ENCODE results near the gene COL4A4. TPM values are rescaled to one million over a fixed set of nuclear protein-coding genes. Genes with fewer than 3 reads are reported as not detected.

The COL4A4 gene
- total RNA-seq, 1 donor = 0.36 TPM

GRCh38 chr2:227052879-227053278, 111.1 kb downstream of the COL4A4 start:
- Histone ChIP-seq H2AFZ (ENCODE audit: low read length) (no peak overlapping the region), H3K4me3 (ENCODE audit: insufficient read depth, low read length) (no peak overlapping the region), H3K4me1 (ENCODE audit: insufficient read depth, low read length) (no peaks in the 10 kb centered on the region), H3K36me3 (ENCODE audit: insufficient read depth, low read length) (no peaks in the 10 kb centered on the region), H3K79me2 (ENCODE audit: insufficient read depth, low read length) (no peaks in the 10 kb centered on the region), H3K27me3 (ENCODE audit: insufficient read depth, low read length) (no peaks in the 10 kb centered on the region), H3K4me2 (ENCODE audit: insufficient read depth, low read length) (no peak overlapping the region), H3K9me3 (ENCODE audit: low read depth, low read length) (no peaks in the 10 kb centered on the region), H4K20me1 (ENCODE audit: insufficient read depth, low read length) (no peaks in the 10 kb centered on the region), H3K27ac (ENCODE audit: low read depth, low read length) (no peak overlapping the region)
- no peak for DNase-seq (ENCODE audit: insufficient read length, low spot score, missing footprints)
- TF ChIP-seq CTCF (IDR thresholded peaks at IDR 0.05; ENCODE audit: extremely low read depth, low read depth, low read length) = no peak

GRCh38 chr2:227043981-227044380, 120.0 kb downstream of the COL4A4 start:
- peaks cover 2% of the 10 kb centered on the region for H3K27me3 ChIP-seq (ENCODE audit: insufficient read depth, low read length)
- TF ChIP-seq CTCF (IDR thresholded peaks at IDR 0.05; ENCODE audit: extremely low read depth, low read depth, low read length) = no peak
- H3K4me3 ChIP-seq (ENCODE audit: insufficient read depth, low read length) = no peak overlapping the region
- H2AFZ ChIP-seq (ENCODE audit: low read length) = no peak overlapping the region
- no peak for DNase-seq (ENCODE audit: insufficient read length, low spot score, missing footprints)
- H3K36me3 ChIP-seq (ENCODE audit: insufficient read depth, low read length) = no peaks in the 10 kb centered on the region
- no peaks in the 10 kb centered on the region for H3K79me2 ChIP-seq (ENCODE audit: insufficient read depth, low read length)
- no peaks in the 10 kb centered on the region for H4K20me1 ChIP-seq (ENCODE audit: insufficient read depth, low read length)
- no peak overlapping the region for H3K27ac ChIP-seq (ENCODE audit: low read depth, low read length)
- H3K4me2 ChIP-seq (ENCODE audit: insufficient read depth, low read length) = no peak overlapping the region
- H3K4me1 ChIP-seq (ENCODE audit: insufficient read depth, low read length) = no peaks in the 10 kb centered on the region
- H3K9me3 ChIP-seq (ENCODE audit: low read depth, low read length) = no peaks in the 10 kb centered on the region

- Histone ChIP-seq H3K4me2 (ENCODE audit: insufficient read depth, low read length) (no peak overlapping the region), H3K36me3 (ENCODE audit: insufficient read depth, low read length) (no peaks in the 10 kb centered on the region), H3K79me2 (ENCODE audit: insufficient read depth, low read length) (no peaks in the 10 kb centered on the region), H3K27me3 (ENCODE audit: insufficient read depth, low read length) (peaks cover 5% of the 10 kb centered on the region), H3K4me3 (ENCODE audit: insufficient read depth, low read length) (no peak overlapping the region), H2AFZ (ENCODE audit: low read length) (no peak overlapping the region), H3K27ac (ENCODE audit: low read depth, low read length) (no peak overlapping the region), H3K9me3 (ENCODE audit: low read depth, low read length) (no peaks in the 10 kb centered on the region), H3K4me1 (ENCODE audit: insufficient read depth, low read length) (no peaks in the 10 kb centered on the region), H4K20me1 (ENCODE audit: insufficient read depth, low read length) (no peaks in the 10 kb centered on the region)
- TF ChIP-seq CTCF (IDR thresholded peaks at IDR 0.05; ENCODE audit: extremely low read depth, low read depth, low read length) = no peak
- no peak for DNase-seq (ENCODE audit: insufficient read length, low spot score, missing footprints)
Measured at GRCh38 chr2:227038550-227039189, 125.3 kb downstream of the COL4A4 start.

GRCh38 chr2:227036527-227036926, 127.5 kb downstream of the COL4A4 start:
- H4K20me1 ChIP-seq (ENCODE audit: insufficient read depth, low read length) = no peaks in the 10 kb centered on the region
- H3K4me2 ChIP-seq (ENCODE audit: insufficient read depth, low read length) = no peak overlapping the region
- no peak overlapping the region for H3K4me3 ChIP-seq (ENCODE audit: insufficient read depth, low read length)
- no peaks in the 10 kb centered on the region for H3K36me3 ChIP-seq (ENCODE audit: insufficient read depth, low read length)
- H2AFZ ChIP-seq (ENCODE audit: low read length) = no peak overlapping the region
- H3K4me1 ChIP-seq (ENCODE audit: insufficient read depth, low read length) = no peaks in the 10 kb centered on the region
- DNase-seq (ENCODE audit: insufficient read length, low spot score, missing footprints) = no peak
- H3K27ac ChIP-seq (ENCODE audit: low read depth, low read length) = no peak overlapping the region
- no peak for TF ChIP-seq CTCF (IDR thresholded peaks at IDR 0.05; ENCODE audit: extremely low read depth, low read depth, low read length)
- peaks cover 3% of the 10 kb centered on the region for H3K27me3 ChIP-seq (ENCODE audit: insufficient read depth, low read length)
- H3K9me3 ChIP-seq (ENCODE audit: low read depth, low read length) = no peaks in the 10 kb centered on the region
- no peaks in the 10 kb centered on the region for H3K79me2 ChIP-seq (ENCODE audit: insufficient read depth, low read length)

Data from osteoblast (primary cell).